Measurements from ENCODE around the gene PDE6H. TPM values are rescaled to one million over a fixed set of nuclear protein-coding genes. Genes with fewer than 3 reads are reported as not detected.

Gene PDE6H
- total and polyA plus RNA-seq, 8 donors = not detected

- Histone ChIP-seq H3K27ac (no peak overlapping the region), H3K4me1 (peaks cover 9 to 28% (median 13%) of the 10 kb centered on the region in 3 donors), H3K9me3 (no peaks in the 10 kb centered on the region), H3K36me3 (no peaks in the 10 kb centered on the region), H3K27me3 (no peaks in the 10 kb centered on the region), H3K4me3 (no peak overlapping the region)
- WGBS, 2 donors = 86 to 88% methylated on average over 4 of the region's 4 CpGs
- TF ChIP-seq CTCF (IDR thresholded peaks at IDR 0.05) = no peak
- FAIRE-seq = no peak
- no peak for DNase-seq
- intact Hi-C loops (cut with DNase I) = no loop called here
- no peak for ATAC-seq
These were observed 22.4 kb upstream of the PDE6H start for GRCh38 chr12:14950421-14950820.

GRCh38 chr12:14950982-14951746 lies 21.7 kb upstream of the PDE6H start:
- Histone ChIP-seq H3K27ac (peak overlapping the region in 2 of 4 donors; percentile 39 to 44), H3K9me3 (no peaks in the 10 kb centered on the region), H3K27me3 (no peaks in the 10 kb centered on the region), H3K4me1 (peaks cover 9 to 28% (median 13%) of the 10 kb centered on the region in 3 donors), H3K36me3 (no peaks in the 10 kb centered on the region), H3K4me3 (no peak overlapping the region)
- FAIRE-seq (no peak), DNase-seq (no peak), ATAC-seq (peak in 1 of 4 donors; percentile 22)
- intact Hi-C loops (cut with DNase I) = no loop called here
- no peak for TF ChIP-seq CTCF (IDR thresholded peaks at IDR 0.05)
- WGBS, 2 donors = 64 to 84% methylated on average over 6 of the region's 6 CpGs

GRCh38 chr12:14951851-14952250 lies 21.0 kb upstream of the PDE6H start:
- H3K27ac ChIP-seq = peak overlapping the region in 2 of 4 donors; percentile 39 to 44
- WGBS, 2 donors = 70 to 71% methylated on average over 1 of the region's 1 CpG
- DNase-seq = no peak
- no peaks in the 10 kb centered on the region for H3K36me3 ChIP-seq
- H3K4me3 ChIP-seq = no peak overlapping the region
- ATAC-seq = no peak
- H3K27me3 ChIP-seq = no peaks in the 10 kb centered on the region
- no peak for TF ChIP-seq CTCF (IDR thresholded peaks at IDR 0.05)
- H3K4me1 ChIP-seq = peaks cover 9 to 28% (median 13%) of the 10 kb centered on the region in 3 donors
- intact Hi-C loops (cut with DNase I) = no loop called here
- no peaks in the 10 kb centered on the region for H3K9me3 ChIP-seq
- no peak for FAIRE-seq

GRCh38 chr12:14952299-14952921 lies 20.4 kb upstream of the PDE6H start:
- H3K4me1 ChIP-seq = peaks cover 5 to 28% (median 13%) of the 10 kb centered on the region in 3 donors
- peak overlapping the region in 2 of 4 donors; percentile 39 to 44 for H3K27ac ChIP-seq

More at GRCh38 chr12:14952299-14952921, 20.4 kb upstream of the PDE6H start:
- DNase-seq (no peak), ATAC-seq (peak in 3 of 4 donors; percentile 64 to 77 (median 69)), FAIRE-seq (peak; percentile 32)
- no peak overlapping the region for H3K4me3 ChIP-seq
- WGBS, 2 donors = 82% methylated on average over 7 of the region's 7 CpGs
- intact Hi-C loops (cut with DNase I) = no loop called here
- H3K27me3 ChIP-seq = no peaks in the 10 kb centered on the region
- TF ChIP-seq CTCF (IDR thresholded peaks at IDR 0.05) = no peak
- H3K36me3 ChIP-seq = no peaks in the 10 kb centered on the region
- H3K9me3 ChIP-seq = no peaks in the 10 kb centered on the region

Data from pancreas (tissue), 10 donors.